HG03469 (cell line): ENCODE results near the gene SERPINA5.
"Not testable (repeated sequence)": the region's sequence is repeated elsewhere in the genome, so short reads cannot be mapped to it uniquely, and the experiment has no call there.

Experiments used
- ATAC-seq: cut with Tn5 transposase; IDR thresholded peaks from one replicate; pipeline ENCODE4 v1.9.1; 2021; ENCODE audit warnings: mild to moderate bottlenecking, moderate library complexity, moderate number of reproducible peaks; ENCODE audit not compliant: unreplicated experiment

SERPINA5 gene

GRCh38 chr14:94598816-94599655 lies 17.8 kb downstream of the SERPINA5 start:
- no peak for ATAC-seq

- no peak for ATAC-seq
Observed at GRCh38 chr14:94599656-94600004, 18.4 kb downstream of the SERPINA5 start.

GRCh38 chr14:94600148-94600545 lies 18.9 kb downstream of the SERPINA5 start:
- no peak for ATAC-seq

GRCh38 chr14:94601884-94602391 lies 20.7 kb downstream of the SERPINA5 start:
- no peak for ATAC-seq

GRCh38 chr14:94602722-94603121 lies 21.5 kb downstream of the SERPINA5 start:
- no peak for ATAC-seq

- no peak for ATAC-seq
Observed at GRCh38 chr14:94605361-94605760, 24.1 kb downstream of the SERPINA5 start.

- ATAC-seq = not testable (repeated sequence)
Observed at GRCh38 chr14:94608966-94609365, 27.7 kb downstream of the SERPINA5 start.

GRCh38 chr14:94611179-94611578 lies 30.0 kb downstream of the SERPINA5 start:
- no peak for ATAC-seq

GRCh38 chr14:94612174-94612573 lies 30.9 kb downstream of the SERPINA5 start, which contains the start of gene SERPINA3:
Gene SERPINA3 (plus strand): TSS chr14:94612391. CDS start chr14:94614442, 2,051 bp downstream.
- no peak for ATAC-seq

GRCh38 chr14:94612580-94613554 lies 31.6 kb downstream of the SERPINA5 start:
- no peak for ATAC-seq

GRCh38 chr14:94613720-94614644 lies 32.8 kb downstream of the SERPINA5 start:
- ATAC-seq = no peak

- ATAC-seq = no peak
Observed at GRCh38 chr14:94614802-94615201, 33.6 kb downstream of the SERPINA5 start.

GRCh38 chr14:94615254-94615653 lies 34.0 kb downstream of the SERPINA5 start:
- ATAC-seq = no peak

- ATAC-seq = no peak
Observed at GRCh38 chr14:94615823-94616570, 34.8 kb downstream of the SERPINA5 start.

GRCh38 chr14:94617366-94617941 lies 36.2 kb downstream of the SERPINA5 start:
- ATAC-seq = no peak

GRCh38 chr14:94617988-94618822 lies 37.0 kb downstream of the SERPINA5 start:
- ATAC-seq = no peak

- ATAC-seq = no peak
Observed at GRCh38 chr14:94619297-94619696, 38.1 kb downstream of the SERPINA5 start.

GRCh38 chr14:94620597-94620996 lies 39.4 kb downstream of the SERPINA5 start:
- no peak for ATAC-seq
